Measurements from ENCODE around the gene PCGF5.

GRCh38 chr10:91188889-91189288 lies 31.6 kb upstream of the PCGF5 start:
- TF ChIP-seq CTCF (IDR thresholded peaks at IDR 0.05) (no peak), POLR2A (IDR thresholded peaks at IDR 0.05) (no peak), EP300 (IDR thresholded peaks at IDR 0.05) (no peak)
